HepG2 (cell line): ENCODE data around the gene ZFP36. TPM values are rescaled to one million over a fixed set of nuclear protein-coding genes. Genes with fewer than 3 reads are reported as not detected.

Source experiments
- ATAC-seq: fragments of 200-7000 bp; cut with Tn5 transposase; 3 replicates; pipeline ENCODE4 v1.9.1; 2020; ENCODE audit warnings: mild to moderate bottlenecking, moderate library complexity
- BruUV-seq: library from RNA; stranded (reverse); fragments of 400-500 nt; replicated peaks from 2 replicates; lab custom pipeline; 2021; lab: Mats Ljungman, UMichigan
- CTCF ChIA-PET: fragments of 300-600 bp; formaldehyde crosslinking; extraction: SDS; loops from one replicate; lab custom pipeline; 2021; ENCODE audit warnings: low total read pairs, inconsistent platforms, low intra/inter-chr PET ratio; lab: Yijun Ruan, JAX
- POLR2A ChIA-PET: fragments of 350-600 bp; sonication (Branson Sonifier 250); formaldehyde crosslinking; loops from one replicate; lab custom pipeline; 2020; ENCODE audit warnings: antibody characterized with exemption, inconsistent platforms; lab: Yijun Ruan, JAX
- DNase-seq: peaks from one replicate; pipeline ENCODE4 v3.0.0-alpha.2; 2015; ENCODE audit warnings: low spot score
- FAIRE-seq: peaks from 3 replicates; lab custom pipeline; 2011; peaks lifted over from hg19 to GRCh38; lab: Jason Lieb, UNC
- H2AFZ ChIP-seq: one replicate; pipeline ENCODE4 v1.6.1; 2011; ENCODE audit warnings: low read length, inconsistent platforms
- H3K27ac ChIP-seq: fragments of 300-600 bp; 3 replicates; pipeline ENCODE4 v1.8.0; 2011; ENCODE audit warnings: mixed run types, mild to moderate bottlenecking, mixed read lengths, low read length, inconsistent platforms; ENCODE audit not compliant: insufficient read depth; ENCODE audit errors: extremely low read length
- H3K27me3 ChIP-seq, 2 experiments: fragments of 200-600 bp in 1 of 2; 2 replicates in 1 of 2; 3 replicates in 1 of 2; pipeline versions ENCODE4 v1.6.0 to v1.8.0; 2011; ENCODE audit warnings: low read length in 2 of 2, mild to moderate bottlenecking in 2 of 2, moderate library complexity in 2 of 2, inconsistent platforms in 1 of 2; ENCODE audit not compliant: insufficient read depth in 2 of 2, control insufficient read depth in 1 of 2
- H3K36me3 ChIP-seq, 2 experiments: fragments of 200-600 bp in 1 of 2; replicated peaks in 1 of 2; 2 replicates in 1 of 2; 3 replicates in 1 of 2; pipeline versions ENCODE4 v1.5.1 to v1.8.0; 2011; ENCODE audit warnings: low read length in 2 of 2, inconsistent platforms in 1 of 2; ENCODE audit not compliant: insufficient read depth in 2 of 2, control insufficient read depth in 1 of 2
- H3K4me1 ChIP-seq: 2 replicates; pipeline ENCODE4 v1.5.1; 2012; ENCODE audit warnings: low read length, inconsistent platforms; ENCODE audit not compliant: insufficient read depth
- H3K4me2 ChIP-seq: 2 replicates; pipeline ENCODE4 v1.6.0; 2011; ENCODE audit warnings: low read depth, low read length, inconsistent platforms
- H3K4me3 ChIP-seq, 3 experiments: fragments of 200-600 bp in 1 of 3; sonication (generic), shearing (Covaris generic) in 1 of 3; replicated peaks in 1 of 3; 2 replicates each; pipeline ENCODE4 v1.5.1; 2011 to 2016; ENCODE audit warnings: low read length in 3 of 3, inconsistent platforms in 2 of 3, low read depth in 2 of 3, mild to moderate bottlenecking in 2 of 3, control low read depth in 1 of 3, mixed read lengths in 1 of 3; ENCODE audit not compliant: insufficient read depth in 1 of 3
- H3K79me2 ChIP-seq: one replicate; pipeline ENCODE4 v1.6.1; 2011; ENCODE audit warnings: low read length, inconsistent platforms; ENCODE audit not compliant: insufficient read depth
- H3K9ac ChIP-seq: 2 replicates; pipeline ENCODE4 v1.6.0; 2011; ENCODE audit warnings: mild to moderate bottlenecking, low read depth, low read length, inconsistent platforms; ENCODE audit not compliant: insufficient read depth
- H3K9me3 ChIP-seq: 2 replicates; pipeline ENCODE4 v1.5.1; 2012; ENCODE audit warnings: mild to moderate bottlenecking, low read length
- H4K20me1 ChIP-seq: 2 replicates; pipeline ENCODE4 v1.6.0; 2011; ENCODE audit warnings: inconsistent platforms, mild to moderate bottlenecking, low read length, moderate library complexity; ENCODE audit not compliant: insufficient read depth
- AGO2 ChIP-seq: fragments of 200-400 bp; formaldehyde crosslinking; optimal IDR thresholded peaks from 2 replicates; pipeline ENCODE3; 2017; ENCODE audit warnings: mild to moderate bottlenecking, low read depth, low read length, moderate library complexity
- ATF7 ChIP-seq, 2 experiments: fragments of 450-650 bp in 1 of 2; sonication (generic) in 1 of 2; formaldehyde crosslinking in 1 of 2; IDR thresholded peaks; 2 replicates each; pipeline versions ENCODE4 v1.4.0 to v1.6.1; 2016 to 2020; ENCODE audit warnings: antibody characterized with exemption in 1 of 2, mild to moderate bottlenecking in 1 of 2, missing genetic modification reagents in 1 of 2
- CREB1 ChIP-seq, 2 experiments: fragments of 450-650 bp in 1 of 2; IDR thresholded peaks; 2 replicates each; pipeline ENCODE4 v1.6.1; 2016 to 2017; ENCODE audit warnings: control low read depth in 1 of 2, mild to moderate bottlenecking in 1 of 2, missing compliant biosample characterization in 1 of 2, missing genetic modification characterization in 1 of 2
- KDM4B ChIP-seq: sonication (generic); formaldehyde crosslinking; IDR thresholded peaks from 2 replicates; pipeline ENCODE4 v1.4.0; 2020; ENCODE audit warnings: missing genetic modification reagents
- PHF21A ChIP-seq: sonication (generic); formaldehyde crosslinking; IDR thresholded peaks from 2 replicates; pipeline ENCODE4 v1.5.0; 2020; ENCODE audit warnings: mild to moderate bottlenecking, missing genetic modification reagents
- THAP11 ChIP-seq: IDR thresholded peaks from 2 replicates; pipeline ENCODE4 v1.6.1; 2016; ENCODE audit warnings: missing biosample characterization, missing genetic modification reagents
- U2AF1 ChIP-seq: fragments of 200-400 bp; formaldehyde crosslinking; optimal IDR thresholded peaks from 2 replicates; pipeline ENCODE3; 2017; ENCODE audit warnings: mild to moderate bottlenecking, low read depth, low read length
- ZEB1 ChIP-seq: IDR thresholded peaks from 2 replicates; pipeline ENCODE4 v1.6.1; 2012; ENCODE audit warnings: mild to moderate bottlenecking, low read depth, inconsistent platforms; ENCODE audit not compliant: insufficient replicate concordance
- ZMYM3 ChIP-seq: sonication (generic); formaldehyde crosslinking; IDR thresholded peaks from 2 replicates; pipeline ENCODE4 v1.5.1; 2020; ENCODE audit warnings: mild to moderate bottlenecking, missing genetic modification reagents
- ZNF558 ChIP-seq: sonication (generic); formaldehyde crosslinking; IDR thresholded peaks from 2 replicates; pipeline ENCODE4 v1.9.0; 2022; ENCODE audit warnings: mild to moderate bottlenecking, missing genetic modification reagents, borderline replicate concordance
- ZNF564 ChIP-seq: sonication (generic); formaldehyde crosslinking; IDR thresholded peaks from 2 replicates; pipeline ENCODE4 v1.8.1; 2023; ENCODE audit warnings: mild to moderate bottlenecking, missing genetic modification reagents
- ZNF777 ChIP-seq: sonication (generic); formaldehyde crosslinking; IDR thresholded peaks from 2 replicates; pipeline ENCODE4 v1.4.0; 2020; ENCODE audit warnings: missing genetic modification reagents
- WGBS: methylation state at CpG from one replicate; pipeline ENCODE4 v1.1.6; 2017; ENCODE audit warnings: low lambda C conversion rate; 5-methylcytosine and 5-hydroxymethylcytosine counted together
- in situ Hi-C: cut with HindIII; loops from 2 replicates; pipeline ENCODE4 v1.10.0; 2017; ENCODE audit warnings: low pct_unique_long_range_greater_than_20kb; ENCODE audit not compliant: extremely low pct_ligation_motif_present
- intact Hi-C: fragments of 100-400 bp; cut with micrococcal nuclease; formaldehyde crosslinking; loops from one replicate; pipeline ENCODE4 v1.10.0; 2022; ENCODE audit not compliant: unreplicated experiment
- polyA plus RNA-seq, 8 experiments: library from polyadenylated mRNA; depleted of rRNA in 3 of 8; stranded (reverse) in 7 of 8; unstranded in 1 of 8; fragments of >200 nt; fragmentation: Illumina TruSeq in 4 of 8; extraction: Trizol in 4 of 8; gene quantifications; 2 replicates each; pipeline versions ENCODE4 v1.2.1 to v1.2.3, GENCODE V29; 2011 to 2016; ENCODE audit warnings: low read depth in 4 of 8, missing spikeins in 1 of 8, mixed read lengths in 1 of 8; ENCODE audit not compliant: insufficient read depth in 1 of 8
- total RNA-seq, 5 experiments: library from RNA; depleted of rRNA; stranded (reverse); fragments of >200 nt; fragmentation: Illumina TruSeq; extraction: Trizol; gene quantifications; 2 replicates each; pipeline ENCODE4 v1.2.3, GENCODE V29; 2016; ENCODE audit warnings: low read depth in 1 of 5
- TF ChIP-seq, protein P1 (sequence below), 2 experiments: sonication (generic) in 1 of 2; formaldehyde crosslinking in 1 of 2; IDR thresholded peaks; 2 replicates each; pipeline versions ENCODE4 v1.6.1 to v1.9.0; 2014 to 2022; ENCODE audit warnings: antibody characterized with exemption in 1 of 2, borderline replicate concordance in 1 of 2, inconsistent platforms in 1 of 2, low read depth in 1 of 2, missing genetic modification reagents in 1 of 2
- TF ChIP-seq, protein P2 (sequence below): IDR thresholded peaks from 2 replicates; pipeline ENCODE4 v1.6.1; 2016; ENCODE audit warnings: missing biosample characterization, missing genetic modification reagents, low read depth

Gene ZFP36
- total and polyA plus RNA-seq, 2 of the 13 experiments (the other 11 are each of a cell fraction or from before 2014, with no cell fraction given) = 1.4 to 1.7 TPM

DNA sequence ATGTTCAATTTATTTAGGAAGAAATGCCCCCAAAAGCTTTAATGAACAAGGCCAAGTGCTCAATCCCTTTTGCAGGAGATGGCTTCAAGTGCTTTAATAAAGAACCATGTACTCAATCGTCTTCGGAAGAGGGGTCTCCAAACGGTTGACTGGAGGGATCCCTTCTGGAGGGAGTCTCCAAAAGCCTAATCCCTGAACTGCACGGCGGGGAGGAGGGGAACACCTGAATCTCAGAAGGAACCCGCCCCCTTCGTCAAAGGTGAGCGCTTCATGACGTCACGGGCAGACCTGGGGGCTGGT, 16.2 kb upstream of the ZFP36 start:
- Histone ChIP-seq H3K9me3 (no peaks in the 10 kb centered on the region), H2AFZ (no peak overlapping the region), H3K4me1 (peaks cover 22% of the 10 kb centered on the region), H3K79me2 (peaks cover 17% of the 10 kb centered on the region), H3K36me3 (peaks cover 9 to 50% of the 10 kb centered on the region in 2 experiments), H3K27ac (peak overlapping the region; percentile 86), H3K4me2 (peak overlapping the region; percentile 75), H3K4me3 (peak overlapping the region; percentile 71 to 95 (median 85)), H3K27me3 (no peaks in the 10 kb centered on the region), H3K9ac (peak overlapping the region; percentile 95), H4K20me1 (no peaks in the 10 kb centered on the region)
- ChIA-PET POLR2A (interaction anchor here (0.7 to 3.2 kb wide), 18 partner anchors 8 to 772 kb away, joined by 3 to 49 read pairs (median 8); partner anchors contain the start of genes EIF3K, PAK4, PLEKHG2 and RPS16), CTCF (interaction anchor here (1.3 kb wide), 1 partner anchor 22 kb away, joined by 3 read pairs; the partner anchor contains the start of gene PLEKHG2)
- BruUV-seq = TSS peak; percentile 59
- in situ Hi-C loops = no loop called here
- ATAC-seq (no peak), FAIRE-seq (no peak), DNase-seq (no peak)
- intact Hi-C loops = loop anchor here (1.0 kb wide), 1 partner anchor 8 kb away; no protein-coding TSS in a partner anchor
- WGBS = 14% methylated on average over 2 of the region's 10 CpGs
- TF ChIP-seq, protein P1, sequence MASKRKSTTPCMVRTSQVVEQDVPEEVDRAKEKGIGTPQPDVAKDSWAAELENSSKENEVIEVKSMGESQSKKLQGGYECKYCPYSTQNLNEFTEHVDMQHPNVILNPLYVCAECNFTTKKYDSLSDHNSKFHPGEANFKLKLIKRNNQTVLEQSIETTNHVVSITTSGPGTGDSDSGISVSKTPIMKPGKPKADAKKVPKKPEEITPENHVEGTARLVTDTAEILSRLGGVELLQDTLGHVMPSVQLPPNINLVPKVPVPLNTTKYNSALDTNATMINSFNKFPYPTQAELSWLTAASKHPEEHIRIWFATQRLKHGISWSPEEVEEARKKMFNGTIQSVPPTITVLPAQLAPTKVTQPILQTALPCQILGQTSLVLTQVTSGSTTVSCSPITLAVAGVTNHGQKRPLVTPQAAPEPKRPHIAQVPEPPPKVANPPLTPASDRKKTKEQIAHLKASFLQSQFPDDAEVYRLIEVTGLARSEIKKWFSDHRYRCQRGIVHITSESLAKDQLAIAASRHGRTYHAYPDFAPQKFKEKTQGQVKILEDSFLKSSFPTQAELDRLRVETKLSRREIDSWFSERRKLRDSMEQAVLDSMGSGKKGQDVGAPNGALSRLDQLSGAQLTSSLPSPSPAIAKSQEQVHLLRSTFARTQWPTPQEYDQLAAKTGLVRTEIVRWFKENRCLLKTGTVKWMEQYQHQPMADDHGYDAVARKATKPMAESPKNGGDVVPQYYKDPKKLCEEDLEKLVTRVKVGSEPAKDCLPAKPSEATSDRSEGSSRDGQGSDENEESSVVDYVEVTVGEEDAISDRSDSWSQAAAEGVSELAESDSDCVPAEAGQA (IDR thresholded peaks at IDR 0.05; ENCODE audit: low read depth) = peak; percentile 79; the same call in 1 of the 2 replicates
- TF ChIP-seq, protein P1 (CRISPR knock-in tag; IDR thresholded peaks at IDR 0.05; ENCODE audit: borderline replicate concordance) = no peak
- TF ChIP-seq ATF7 (IDR thresholded peaks at IDR 0.05) = peak; percentile 80
- TF ChIP-seq ATF7 (CRISPR knock-in tag; IDR thresholded peaks at IDR 0.05) = no peak
- peak; percentile 40 for TF ChIP-seq ZEB1
- TF ChIP-seq KDM4B (CRISPR knock-in tag) = 0 out of 2 replicates have a peak, but pooled peaks have one; percentile 0
- no peak for TF ChIP-seq THAP11
- TF ChIP-seq ZNF777 (CRISPR knock-in tag) = 0 out of 2 replicates have a peak, but pooled peaks have one; percentile 9
- TF ChIP-seq ZMYM3 (CRISPR knock-in tag) = no peak
- TF ChIP-seq, protein P2, sequence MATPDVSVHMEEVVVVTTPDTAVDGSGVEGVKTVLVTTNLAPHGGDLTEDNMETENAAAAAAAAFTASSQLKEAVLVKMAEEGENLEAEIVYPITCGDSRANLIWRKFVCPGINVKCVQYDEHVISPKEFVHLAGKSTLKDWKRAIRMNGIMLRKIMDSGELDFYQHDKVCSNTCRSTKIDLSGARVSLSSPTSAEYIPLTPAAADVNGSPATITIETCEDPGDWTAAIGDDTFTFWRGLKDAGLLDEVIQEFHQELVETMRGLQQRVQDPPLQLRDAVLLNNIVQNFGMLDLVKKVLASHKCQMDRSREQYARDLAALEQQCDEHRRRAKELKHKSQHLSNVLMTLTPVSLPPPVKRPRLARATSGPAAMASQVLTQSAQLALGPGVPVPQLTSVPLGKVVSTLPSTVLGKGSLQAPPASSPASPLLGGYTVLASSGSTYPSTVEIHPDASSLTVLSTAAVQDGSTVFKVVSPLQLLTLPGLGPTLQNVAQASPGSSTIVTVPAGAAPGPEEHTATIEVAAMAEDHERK (CRISPR knock-in tag) = no peak
- TF ChIP-seq AGO2 = no peak
- 0 out of 2 replicates have a peak, but pooled peaks have one; percentile 1 for TF ChIP-seq PHF21A (CRISPR knock-in tag)
- TF ChIP-seq CREB1 (IDR thresholded peaks at IDR 0.05) = peak; percentile 99
- no peak for TF ChIP-seq CREB1 (CRISPR knock-in tag; IDR thresholded peaks at IDR 0.05)
- TF ChIP-seq ZNF558 (CRISPR knock-in tag) = 0 out of 2 replicates have a peak, but pooled peaks have one; percentile 20
- 0 out of 2 replicates have a peak, but pooled peaks have one; percentile 27 for TF ChIP-seq ZNF564
- TF ChIP-seq U2AF1 = peak; percentile 20
